Measurements from ENCODE around the gene AKT3.
A peak's percentile ranks its signal among the peaks of the same experiment; 100 is the strongest.
"Not testable (repeated sequence)": the region's sequence is repeated elsewhere in the genome, so short reads cannot be mapped to it uniquely, and the experiment has no call there.

The AKT3 gene

GRCh38 chr1:243850202-243850451, at the start of gene AKT3:
TSS of gene AKT3 (minus strand) at chr1:243850243. CDS start at chr1:243843170, 7,073 bp downstream.
- peak; percentile 18 for DNase-seq (ENCODE audit: low spot score)

- no peak for DNase-seq (ENCODE audit: low spot score)
Measured at GRCh38 chr1:243898278-243898677, 48.2 kb upstream of the AKT3 start.

- DNase-seq (ENCODE audit: low spot score): no peak
Measured at GRCh38 chr1:243896313-243896712, 46.3 kb upstream of the AKT3 start.

- no peak for DNase-seq (ENCODE audit: low spot score)
Measured at GRCh38 chr1:243892456-243892855, 42.4 kb upstream of the AKT3 start.

- DNase-seq (ENCODE audit: low spot score): no peak
Measured at GRCh38 chr1:243890576-243890975, 40.5 kb upstream of the AKT3 start.

GRCh38 chr1:243885806-243886205, 35.8 kb upstream of the AKT3 start:
- no peak for DNase-seq (ENCODE audit: low spot score)

- DNase-seq (ENCODE audit: low spot score): no peak
Measured at GRCh38 chr1:243884603-243885002, 34.6 kb upstream of the AKT3 start.

- DNase-seq (ENCODE audit: low spot score): no peak
Measured at GRCh38 chr1:243883551-243883950, 33.5 kb upstream of the AKT3 start.

- DNase-seq (ENCODE audit: low spot score): no peak
Measured at GRCh38 chr1:243882276-243882675, 32.2 kb upstream of the AKT3 start.

GRCh38 chr1:243877058-243877457, 27.0 kb upstream of the AKT3 start:
- not testable (repeated sequence) for DNase-seq (ENCODE audit: low spot score)

GRCh38 chr1:243855616-243856318, 5.7 kb upstream of the AKT3 start:
- DNase-seq (ENCODE audit: low spot score): no peak

- DNase-seq (ENCODE audit: low spot score): no peak
Measured at GRCh38 chr1:243851765-243852164, 1.7 kb upstream of the AKT3 start.

GRCh38 chr1:243851257-243851756, 1.3 kb upstream of the AKT3 start:
- no peak for DNase-seq (ENCODE audit: low spot score)

- peak; percentile 30 for DNase-seq (ENCODE audit: low spot score)
Measured at GRCh38 chr1:243850452-243851256, 611 bp upstream of the AKT3 start.

- DNase-seq (ENCODE audit: low spot score): no peak
Measured at GRCh38 chr1:243849421-243850201, 432 bp downstream of the AKT3 start.

GRCh38 chr1:243848858-243849420, 1.1 kb downstream of the AKT3 start:
- DNase-seq (ENCODE audit: low spot score): no peak

- no peak for DNase-seq (ENCODE audit: low spot score)
Measured at GRCh38 chr1:243848165-243848857, 1.7 kb downstream of the AKT3 start.

GRCh38 chr1:243846761-243847160, 3.3 kb downstream of the AKT3 start:
- DNase-seq (ENCODE audit: low spot score): no peak

GRCh38 chr1:243845888-243846287, 4.2 kb downstream of the AKT3 start:
- no peak for DNase-seq (ENCODE audit: low spot score)

- DNase-seq (ENCODE audit: low spot score): no peak
Measured at GRCh38 chr1:243844186-243844585, 5.9 kb downstream of the AKT3 start.

GRCh38 chr1:243842978-243843511, 7.0 kb downstream of the AKT3 start:
- DNase-seq (ENCODE audit: low spot score): no peak

- DNase-seq (ENCODE audit: low spot score): no peak
Measured at GRCh38 chr1:243842161-243842560, 7.9 kb downstream of the AKT3 start.
